Activated CD8-positive, alpha-beta memory T cell treated with anti-CD3 and anti-CD28 coated beads, Interleukin-2, amount 50 U/mL, for 48 hours (primary cell): ENCODE results near the gene PSMB1.
"Not testable (repeated sequence)": the region's sequence is repeated elsewhere in the genome, so short reads cannot be mapped to it uniquely, and the experiment has no call there.

Experiments used
- DNase-seq: peaks from one replicate; pipeline ENCODE4 v3.0.0-alpha.2; 2020

PSMB1 gene

GRCh38 chr6:170502268-170502667, 50.8 kb downstream of the PSMB1 start:
- DNase-seq = not testable (repeated sequence)

GRCh38 chr6:170500955-170501590, 52.0 kb downstream of the PSMB1 start:
- no peak for DNase-seq

DNA sequence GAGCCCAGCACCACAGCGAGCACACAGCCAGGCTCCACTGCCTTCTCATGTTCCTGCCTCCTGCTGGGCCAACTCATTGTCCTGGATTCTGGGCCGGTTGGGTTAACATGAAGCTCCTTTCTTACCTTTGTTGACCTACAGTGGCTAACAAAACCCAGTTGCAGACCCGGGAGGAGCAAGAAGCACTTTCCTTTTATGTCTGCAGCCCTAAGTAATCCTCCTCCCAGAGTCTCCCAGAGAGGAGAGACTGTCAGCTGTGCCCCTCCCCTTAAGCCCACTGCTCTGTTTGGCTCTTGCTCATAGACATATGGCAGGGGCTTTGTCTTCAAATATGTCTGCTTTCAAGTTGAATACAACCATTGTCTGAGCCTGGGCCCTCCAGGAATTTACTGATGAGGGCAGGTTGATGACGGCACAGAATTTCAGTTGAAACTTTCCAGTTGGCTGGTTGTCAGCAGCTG, 55.2 kb downstream of the PSMB1 start:
- no peak for DNase-seq

DNA sequence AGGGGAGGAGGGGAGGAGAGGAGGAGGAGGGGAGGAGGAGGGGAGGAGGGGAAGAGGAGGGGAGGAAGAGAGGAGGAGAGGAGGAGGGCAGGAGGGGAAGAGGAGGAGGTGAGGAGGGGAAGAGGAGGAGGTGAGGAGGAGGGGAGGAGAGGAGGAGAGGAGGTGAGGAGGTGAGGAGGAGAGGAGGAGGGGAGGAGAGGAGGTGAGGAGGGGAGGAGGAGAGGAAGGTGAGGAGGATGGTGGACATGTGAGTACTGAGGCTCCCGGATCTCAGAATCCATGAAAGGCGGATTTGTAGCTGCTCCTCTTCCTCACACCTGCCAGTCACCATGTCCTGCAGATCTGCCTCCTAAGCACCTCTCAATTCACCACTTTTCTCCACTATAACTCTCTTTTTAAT, 59.8 kb downstream of the PSMB1 start:
- DNase-seq = no peak

DNA sequence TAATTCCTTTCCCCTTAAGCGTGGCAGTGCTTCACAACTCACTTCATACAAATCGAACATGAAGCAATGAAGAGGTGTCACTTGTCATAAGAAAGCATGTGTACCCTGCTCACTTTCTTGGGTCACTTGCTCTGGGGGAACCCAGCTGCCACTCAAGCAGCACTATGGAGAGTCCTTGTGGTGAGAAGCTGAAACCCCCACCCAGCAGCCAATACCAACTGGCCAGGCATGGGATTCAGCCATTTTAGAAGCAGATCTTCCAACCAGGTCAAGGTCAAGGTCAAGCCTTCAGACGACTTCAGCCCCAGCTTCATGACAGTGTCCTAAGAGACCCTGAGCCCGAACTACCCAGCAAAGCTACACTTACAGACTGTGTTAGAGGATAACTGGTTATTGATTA, 62.8 kb downstream of the PSMB1 start:
- no peak for DNase-seq

- no peak for DNase-seq
Observed at GRCh38 chr6:170489836-170490235, 63.3 kb downstream of the PSMB1 start.

DNA sequence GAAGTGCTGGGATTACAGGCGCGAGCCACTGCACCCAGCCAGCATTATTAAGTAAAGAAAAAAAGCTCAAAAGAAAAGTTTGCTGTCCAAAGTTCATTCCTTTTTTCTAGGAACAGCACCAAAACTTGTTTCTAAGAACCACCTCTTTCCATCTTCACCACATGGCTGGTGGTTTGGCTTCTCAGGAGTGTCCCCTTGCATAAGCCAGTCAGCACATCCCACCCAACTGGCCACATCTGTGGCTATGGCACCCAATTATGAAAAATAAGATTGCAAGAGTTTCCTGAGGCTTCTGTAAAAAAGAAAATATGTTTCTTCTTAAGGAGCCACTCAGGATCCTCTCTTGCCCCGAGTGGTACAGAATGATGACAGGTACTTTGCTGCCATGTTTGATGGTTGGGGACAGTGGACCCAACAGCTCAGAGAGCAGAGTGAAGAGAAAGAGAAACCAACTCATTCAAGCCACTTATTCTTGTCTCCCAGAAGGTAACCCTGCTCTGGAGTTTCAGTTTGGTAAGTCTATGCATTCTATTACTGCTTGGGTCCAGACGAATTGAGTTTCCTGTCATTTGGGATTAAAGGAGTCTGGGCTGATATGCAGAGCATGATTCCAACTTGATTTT, 65.3 kb downstream of the PSMB1 start:
- no peak for DNase-seq

- no peak for DNase-seq
Observed at GRCh38 chr6:170485159-170485558, 67.9 kb downstream of the PSMB1 start.
